GM19351 (cell line): ENCODE results near the gene KLHL2.

Experiments
- ATAC-seq: cut with Tn5 transposase; IDR thresholded peaks from one replicate; pipeline ENCODE4 v1.9.1; 2021; ENCODE audit warnings: mild to moderate bottlenecking, moderate library complexity; ENCODE audit not compliant: unreplicated experiment

The KLHL2 gene

GRCh38 chr4:165286619-165287340 lies 79.4 kb downstream of the KLHL2 start:
- peak; percentile 79 for ATAC-seq

- no peak for ATAC-seq
These were observed 80.9 kb downstream of the KLHL2 start for GRCh38 chr4:165288226-165288625.

- ATAC-seq, result peak; percentile 18
These were observed 81.5 kb downstream of the KLHL2 start for GRCh38 chr4:165288639-165289422.

GRCh38 chr4:165289423-165289785 lies 82.0 kb downstream of the KLHL2 start:
- ATAC-seq, result no peak

GRCh38 chr4:165293061-165293460 lies 85.7 kb downstream of the KLHL2 start:
- ATAC-seq, result no peak

- ATAC-seq, result no peak
These were observed 86.7 kb downstream of the KLHL2 start for GRCh38 chr4:165293927-165294649.

- ATAC-seq, result peak; percentile 91
These were observed 87.5 kb downstream of the KLHL2 start for GRCh38 chr4:165294907-165295306.

GRCh38 chr4:165297626-165298025 lies 90.3 kb downstream of the KLHL2 start:
- ATAC-seq, result no peak

- no peak for ATAC-seq
These were observed 92.2 kb downstream of the KLHL2 start for GRCh38 chr4:165299399-165300060.

- ATAC-seq, result peak; percentile 91
These were observed 94.5 kb downstream of the KLHL2 start for GRCh38 chr4:165301833-165302232.

GRCh38 chr4:165302658-165303057 lies 95.3 kb downstream of the KLHL2 start:
- no peak for ATAC-seq

GRCh38 chr4:165308166-165308565 lies 100.8 kb downstream of the KLHL2 start:
- no peak for ATAC-seq

- no peak for ATAC-seq
These were observed 101.2 kb downstream of the KLHL2 start for GRCh38 chr4:165308606-165309005.

- ATAC-seq, result no peak
These were observed 102.1 kb downstream of the KLHL2 start for GRCh38 chr4:165309456-165309855.

- ATAC-seq, result no peak
These were observed 105.1 kb downstream of the KLHL2 start for GRCh38 chr4:165312506-165312905.

- no peak for ATAC-seq
These were observed 111.7 kb downstream of the KLHL2 start for GRCh38 chr4:165319030-165319429.

- ATAC-seq, result no peak
These were observed 112.1 kb downstream of the KLHL2 start for GRCh38 chr4:165319509-165319908.

- no peak for ATAC-seq
These were observed 117.0 kb downstream of the KLHL2 start for GRCh38 chr4:165324236-165324917.

GRCh38 chr4:165324918-165325304 lies 117.5 kb downstream of the KLHL2 start:
- ATAC-seq, result no peak

- ATAC-seq, result no peak
These were observed 118.6 kb downstream of the KLHL2 start for GRCh38 chr4:165325732-165326512.
